Upper lobe of left lung (tissue), 6 donors: ENCODE results near the gene GRID1. TPM values are rescaled to one million over a fixed set of nuclear protein-coding genes. Genes with fewer than 3 reads are reported as not detected.

Experiments
- ATAC-seq, 2 donors: fragments of 200-7000 bp; cut with Tn5 transposase; one replicate each; pipeline ENCODE4 v1.9.1; 2022; ENCODE audit warnings: mild to moderate bottlenecking in 2 of 2, moderate library complexity in 2 of 2; ENCODE audit not compliant: low FRiP score in 2 of 2
- DNase-seq, 2 donors: peaks; one replicate each; pipeline ENCODE4 v3.0.0-alpha.2; 2019 to 2020
- H3K27ac ChIP-seq, 4 donors: fragments of 200-600 bp; sonication (generic); one replicate each; pipeline ENCODE4 v1.5.1; 2016 to 2019
- H3K27me3 ChIP-seq, 4 donors: fragments of 200-600 bp; sonication (generic); one replicate each; pipeline ENCODE4 v1.5.1; 2017 to 2019
- H3K36me3 ChIP-seq, 4 donors: fragments of 200-600 bp; sonication (generic); one replicate each; pipeline ENCODE4 v1.5.1; 2016 to 2019
- H3K4me1 ChIP-seq, 4 donors: fragments of 200-600 bp; sonication (generic); one replicate each; pipeline ENCODE4 v1.5.1; 2018 to 2019
- H3K4me3 ChIP-seq, 4 donors: fragments of 200-600 bp; sonication (generic); one replicate each; pipeline ENCODE4 v1.5.1; 2017 to 2019; ENCODE audit warnings: mild to moderate bottlenecking in 2 of 4, moderate library complexity in 1 of 4
- H3K9me3 ChIP-seq, 4 donors: fragments of 200-600 bp; sonication (generic); one replicate each; pipeline ENCODE4 v1.5.1; 2018 to 2019
- CTCF ChIP-seq, 6 experiments: fragments of 450-650 bp in 4 of 6; fragments of 200-600 bp in 2 of 6; sonication (generic) in 2 of 6; IDR thresholded peaks; one replicate each; pipeline ENCODE4 v1.5.1; 2016 to 2019; ENCODE audit warnings: antibody characterized with exemption in 6 of 6
- EP300 ChIP-seq, 4 donors: sonication (generic); formaldehyde crosslinking; IDR thresholded peaks; one replicate each; pipeline ENCODE4 v1.5.1; 2017; ENCODE audit warnings: antibody characterized with exemption in 4 of 4, control low read depth in 2 of 4
- POLR2A ChIP-seq, 4 donors: fragments of 450-650 bp; IDR thresholded peaks; one replicate each; pipeline ENCODE4 v1.5.1; 2016 to 2017; ENCODE audit warnings: antibody characterized with exemption in 4 of 4, mild to moderate bottlenecking in 2 of 4
- POLR2AphosphoS5 ChIP-seq, 2 donors: sonication (generic); formaldehyde crosslinking; IDR thresholded peaks; one replicate each; pipeline ENCODE4 v1.5.1; 2017; ENCODE audit warnings: antibody characterized with exemption in 2 of 2
- WGBS, 2 donors: methylation state at CpG; one replicate each; pipeline ENCODE4 v1.1.5; 2017 to 2018; 5-methylcytosine and 5-hydroxymethylcytosine counted together
- total RNA-seq, 6 donors: library from RNA; depleted of rRNA in 4 of 6; stranded (reverse); fragments of >200 nt in 4 of 6; gene quantifications; one replicate each; pipeline versions ENCODE4 v1.1.0 to v1.2.1, GENCODE V29; 2016 to 2021
- donor health status: DM: no; HTN: no; CAD: no; lungs with moderate emphysema.
- donor health status: DM: no; HTN: yes; CAD: no; lungs with severe emphysema.

Gene GRID1
- total RNA-seq, 6 donors from 2014 or later: 1.5 to 5.2 (median 3.2) TPM

- no peaks in the 10 kb centered on the region for H3K36me3 ChIP-seq
- no peaks in the 10 kb centered on the region for H3K27me3 ChIP-seq
- H3K4me1 ChIP-seq: no peaks in the 10 kb centered on the region
- no peak for ATAC-seq
- WGBS, 2 donors: 73 to 87% methylated on average over 4 to 5 of the region's 5 CpGs
- no peak overlapping the region for H3K4me3 ChIP-seq
- no peaks in the 10 kb centered on the region for H3K9me3 ChIP-seq
- TF ChIP-seq CTCF (IDR thresholded peaks at IDR 0.05) (no peak), POLR2A (IDR thresholded peaks at IDR 0.05) (no peak), EP300 (IDR thresholded peaks at IDR 0.05) (no peak), POLR2AphosphoS5 (IDR thresholded peaks at IDR 0.05) (no peak)
- H3K27ac ChIP-seq: no peak overlapping the region
- no peak for DNase-seq
Observed at GRCh38 chr10:86064931-86065662, 301.5 kb downstream of the GRID1 start.

- H3K36me3 ChIP-seq: no peaks in the 10 kb centered on the region
- no peak overlapping the region for H3K4me3 ChIP-seq
- DNase-seq (no peak), ATAC-seq (no peak)
- H3K27me3 ChIP-seq: no peaks in the 10 kb centered on the region
- H3K27ac ChIP-seq: no peak overlapping the region
- no peaks in the 10 kb centered on the region for H3K4me1 ChIP-seq
- WGBS, 2 donors: 51 to 57% methylated on average over 1 to 3 of the region's 3 CpGs
- H3K9me3 ChIP-seq: no peaks in the 10 kb centered on the region
- TF ChIP-seq POLR2A (IDR thresholded peaks at IDR 0.05) (no peak), POLR2AphosphoS5 (IDR thresholded peaks at IDR 0.05) (no peak), CTCF (IDR thresholded peaks at IDR 0.05) (no peak), EP300 (IDR thresholded peaks at IDR 0.05) (no peak)
Observed at GRCh38 chr10:86064219-86064618, 302.4 kb downstream of the GRID1 start.

DNA sequence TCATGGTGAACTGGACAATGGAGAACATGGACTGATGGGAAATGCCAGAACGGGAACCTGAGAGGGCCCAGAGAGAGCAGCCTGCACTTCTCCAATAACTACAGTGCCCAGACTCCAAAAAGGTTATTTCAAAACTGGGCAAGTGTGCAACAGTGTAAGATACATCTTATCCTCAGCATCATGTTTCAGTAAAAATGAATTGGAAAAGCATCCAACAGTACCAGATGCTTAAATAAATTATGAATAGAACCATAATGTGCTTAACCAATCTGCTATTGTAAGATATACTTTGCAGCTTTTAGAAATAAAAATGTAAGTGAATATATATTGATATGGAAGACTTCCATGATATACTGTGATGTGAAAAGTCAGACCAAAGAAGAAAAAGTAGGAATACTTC, 303.3 kb downstream of the GRID1 start:
- no peaks in the 10 kb centered on the region for H3K36me3 ChIP-seq
- no peak overlapping the region for H3K4me3 ChIP-seq
- no peak overlapping the region for H3K27ac ChIP-seq
- TF ChIP-seq CTCF (IDR thresholded peaks at IDR 0.05): no peak
- TF ChIP-seq POLR2AphosphoS5 (IDR thresholded peaks at IDR 0.05): no peak
- no peak for TF ChIP-seq EP300 (IDR thresholded peaks at IDR 0.05)
- no peak for TF ChIP-seq POLR2A (IDR thresholded peaks at IDR 0.05)
- peak in 1 of 2 donors; percentile 2 for DNase-seq
- 56 to 63% methylated on average over 1 of the region's 1 CpG for WGBS, 2 donors
- H3K27me3 ChIP-seq: no peaks in the 10 kb centered on the region
- no peaks in the 10 kb centered on the region for H3K9me3 ChIP-seq
- no peak for ATAC-seq
- no peaks in the 10 kb centered on the region for H3K4me1 ChIP-seq

GRCh38 chr10:86062647-86063145, 303.9 kb downstream of the GRID1 start:
- Histone ChIP-seq H3K4me3 (no peak overlapping the region), H3K4me1 (no peaks in the 10 kb centered on the region), H3K27me3 (no peaks in the 10 kb centered on the region), H3K9me3 (no peaks in the 10 kb centered on the region), H3K27ac (no peak overlapping the region), H3K36me3 (no peaks in the 10 kb centered on the region)
- DNase-seq (peak in 1 of 2 donors; percentile 5), ATAC-seq (no peak)
- no peak for TF ChIP-seq CTCF (IDR thresholded peaks at IDR 0.05)
- TF ChIP-seq POLR2A (IDR thresholded peaks at IDR 0.05): no peak
- TF ChIP-seq EP300 (IDR thresholded peaks at IDR 0.05): no peak
- no peak for TF ChIP-seq POLR2AphosphoS5 (IDR thresholded peaks at IDR 0.05)
- WGBS, 2 donors: 85 to 89% methylated on average over 3 to 6 of the region's 6 CpGs

DNA sequence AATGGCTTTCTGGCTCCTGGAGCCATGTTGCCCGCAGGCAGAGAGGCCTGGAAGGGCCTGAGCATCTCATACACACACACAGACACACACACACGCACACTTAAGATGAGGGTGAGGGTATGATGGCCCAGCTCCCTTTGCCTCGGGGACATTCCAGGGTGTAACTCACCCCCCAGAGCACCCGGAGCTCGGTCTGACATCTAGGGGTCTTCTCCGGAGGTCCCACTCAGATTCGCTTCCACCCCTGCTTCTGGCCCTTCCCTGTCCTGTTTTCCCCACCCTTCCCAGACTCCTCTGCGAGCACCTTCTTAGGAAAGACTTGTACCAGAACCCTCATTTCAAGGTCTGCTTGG, 304.4 kb downstream of the GRID1 start:
- Histone ChIP-seq H3K9me3 (no peaks in the 10 kb centered on the region), H3K36me3 (no peaks in the 10 kb centered on the region), H3K27me3 (no peaks in the 10 kb centered on the region), H3K4me1 (no peaks in the 10 kb centered on the region), H3K27ac (no peak overlapping the region), H3K4me3 (no peak overlapping the region)
- DNase-seq: peak in 1 of 2 donors; percentile 2
- TF ChIP-seq POLR2AphosphoS5 (IDR thresholded peaks at IDR 0.05) (no peak), EP300 (IDR thresholded peaks at IDR 0.05) (no peak), CTCF (IDR thresholded peaks at IDR 0.05) (no peak)
- 87 to 91% methylated on average over 8 of the region's 8 CpGs for WGBS, 2 donors
- ATAC-seq: no peak
